SU-DHL-6 (cell line): Measurements from ENCODE around the gene KHK.

Experiments used
- H2AFZ ChIP-seq: fragments of 200-600 bp; sonication (generic); 2 replicates; pipeline ENCODE4 v1.6.1; 2014; ENCODE audit warnings: low read depth, mild to moderate bottlenecking, moderate library complexity, mixed read lengths, antibody characterized with exemption, low read length; ENCODE audit not compliant: severe bottlenecking
- H3F3A ChIP-seq: fragments of 200-600 bp; shearing (Covaris generic); 2 replicates; pipeline ENCODE4 v1.6.0; 2016; ENCODE audit warnings: antibody characterized with exemption, mild to moderate bottlenecking; ENCODE audit not compliant: insufficient read depth
- H3K27ac ChIP-seq: fragments of 200-600 bp; sonication (generic); 2 replicates; pipeline ENCODE4 v1.5.1; 2016; ENCODE audit warnings: low read depth, mild to moderate bottlenecking, low read length, moderate library complexity, mixed read lengths
- H3K27me3 ChIP-seq: fragments of 200-600 bp; sonication (generic), shearing (Covaris generic); 2 replicates; pipeline ENCODE4 v1.6.0; 2014; ENCODE audit warnings: mild to moderate bottlenecking, low read length
- H3K36me3 ChIP-seq: fragments of 200-600 bp; sonication (generic); 2 replicates; pipeline ENCODE4 v1.6.1; 2014; ENCODE audit warnings: mild to moderate bottlenecking, low read length, mixed read lengths
- H3K4me2 ChIP-seq: fragments of 300-600, 200-600 bp; shearing (Covaris generic), sonication (generic); 2 replicates; pipeline ENCODE4 v1.6.0; 2014; ENCODE audit warnings: low read length, low read depth, mild to moderate bottlenecking; ENCODE audit not compliant: poor library complexity, severe bottlenecking
- H3K4me3 ChIP-seq: fragments of 200-600 bp; sonication (generic); 2 replicates; pipeline ENCODE4 v1.5.1; 2014; ENCODE audit warnings: antibody characterized with exemption, low read length, mild to moderate bottlenecking, mixed read lengths; ENCODE audit not compliant: insufficient read depth, poor library complexity, severe bottlenecking
- H3K79me2 ChIP-seq: fragments of 200-600 bp; sonication (generic); 2 replicates; pipeline ENCODE4 v1.6.1; 2014; ENCODE audit warnings: mild to moderate bottlenecking, low read length, moderate library complexity; ENCODE audit not compliant: insufficient read depth
- H3K9ac ChIP-seq: fragments of 200-600 bp; sonication (generic); 2 replicates; pipeline ENCODE4 v1.7.0; 2014; ENCODE audit warnings: mild to moderate bottlenecking, low read length
- H3K9me2 ChIP-seq: fragments of 200-600 bp; sonication (generic); replicated peaks from 2 replicates; pipeline ENCODE4 v1.6.1; 2014; ENCODE audit warnings: low read length; ENCODE audit not compliant: insufficient read depth
- H3K9me3 ChIP-seq: fragments of 200-600 bp; sonication (generic); 2 replicates; pipeline ENCODE4 v1.6.1; 2014; ENCODE audit warnings: low read length, mixed read lengths; ENCODE audit not compliant: insufficient read depth
- H4K20me1 ChIP-seq: fragments of 200-600 bp; sonication (generic); 2 replicates; pipeline ENCODE4 v1.6.1; 2014; ENCODE audit warnings: low read depth, mild to moderate bottlenecking, antibody characterized with exemption, low read length, moderate library complexity, mixed read lengths
- EZH2phosphoT487 ChIP-seq: fragments of 200-600 bp; sonication (generic), shearing (Covaris generic); conservative IDR thresholded peaks from 2 replicates; pipeline ENCODE4 v1.6.1; 2018; ENCODE audit warnings: mild to moderate bottlenecking, antibody characterized with exemption, low read length, moderate library complexity, mixed read lengths
- TF ChIP-seq, protein P1 (sequence below): fragments of 200-600 bp; sonication (generic); IDR thresholded peaks from one replicate; pipeline ENCODE4 v1.5.1; 2017; ENCODE audit warnings: antibody characterized with exemption, mild to moderate bottlenecking, low read length, moderate library complexity; ENCODE audit not compliant: insufficient read depth, poor library complexity, severe bottlenecking

The KHK gene

DNA sequence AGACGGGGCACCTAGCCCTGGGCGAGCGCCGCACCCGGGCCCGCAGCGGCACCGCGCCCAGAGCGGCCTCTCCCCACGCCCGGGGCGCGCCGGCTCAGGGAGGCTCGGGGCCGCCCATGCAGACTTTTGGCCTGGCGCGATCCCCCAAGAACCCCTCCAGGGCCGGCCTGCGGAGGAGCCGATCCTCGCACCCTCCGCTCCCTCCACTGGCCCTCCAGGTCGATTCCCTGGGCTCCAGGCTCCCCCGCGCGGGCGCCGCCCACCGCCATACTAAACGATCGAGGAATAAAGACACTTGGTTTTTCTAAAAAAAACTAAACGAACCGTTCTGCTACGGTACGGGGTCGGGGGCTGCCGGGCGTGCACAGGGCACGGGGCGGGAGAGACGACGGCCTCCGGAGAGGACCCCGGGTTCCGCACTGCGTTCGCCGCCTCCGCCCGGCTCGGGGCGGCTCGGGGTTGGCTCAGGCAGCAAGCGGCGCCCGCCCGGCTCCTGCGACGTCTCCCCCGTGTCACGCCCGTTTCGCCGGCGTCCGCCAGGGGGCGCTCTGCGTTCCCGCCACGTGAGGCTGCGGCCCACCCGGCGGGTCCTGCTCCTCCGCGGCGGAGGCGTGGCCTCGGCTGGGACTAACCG lies 365 bp upstream of the KHK start:
- no peak for TF ChIP-seq EZH2phosphoT487
- TF ChIP-seq, protein P1, sequence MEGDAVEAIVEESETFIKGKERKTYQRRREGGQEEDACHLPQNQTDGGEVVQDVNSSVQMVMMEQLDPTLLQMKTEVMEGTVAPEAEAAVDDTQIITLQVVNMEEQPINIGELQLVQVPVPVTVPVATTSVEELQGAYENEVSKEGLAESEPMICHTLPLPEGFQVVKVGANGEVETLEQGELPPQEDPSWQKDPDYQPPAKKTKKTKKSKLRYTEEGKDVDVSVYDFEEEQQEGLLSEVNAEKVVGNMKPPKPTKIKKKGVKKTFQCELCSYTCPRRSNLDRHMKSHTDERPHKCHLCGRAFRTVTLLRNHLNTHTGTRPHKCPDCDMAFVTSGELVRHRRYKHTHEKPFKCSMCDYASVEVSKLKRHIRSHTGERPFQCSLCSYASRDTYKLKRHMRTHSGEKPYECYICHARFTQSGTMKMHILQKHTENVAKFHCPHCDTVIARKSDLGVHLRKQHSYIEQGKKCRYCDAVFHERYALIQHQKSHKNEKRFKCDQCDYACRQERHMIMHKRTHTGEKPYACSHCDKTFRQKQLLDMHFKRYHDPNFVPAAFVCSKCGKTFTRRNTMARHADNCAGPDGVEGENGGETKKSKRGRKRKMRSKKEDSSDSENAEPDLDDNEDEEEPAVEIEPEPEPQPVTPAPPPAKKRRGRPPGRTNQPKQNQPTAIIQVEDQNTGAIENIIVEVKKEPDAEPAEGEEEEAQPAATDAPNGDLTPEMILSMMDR = peak; percentile 64
- Histone ChIP-seq H3K36me3 (no peaks in the 10 kb centered on the region), H4K20me1 (no peaks in the 10 kb centered on the region), H3K9ac (peak overlapping the region; percentile 69), H3K4me2 (peak overlapping the region; percentile 75), H3K27me3 (no peaks in the 10 kb centered on the region), H2AFZ (peak overlapping the region; percentile 93), H3K27ac (no peak overlapping the region), H3K79me2 (no peaks in the 10 kb centered on the region), H3K9me2 (no peaks in the 10 kb centered on the region), H3K4me3 (peak overlapping the region; percentile 62), H3K9me3 (no peaks in the 10 kb centered on the region), H3F3A (0 out of 2 replicates have a peak, but pooled peaks cover 3% of the 10 kb centered on the region)

DNA sequence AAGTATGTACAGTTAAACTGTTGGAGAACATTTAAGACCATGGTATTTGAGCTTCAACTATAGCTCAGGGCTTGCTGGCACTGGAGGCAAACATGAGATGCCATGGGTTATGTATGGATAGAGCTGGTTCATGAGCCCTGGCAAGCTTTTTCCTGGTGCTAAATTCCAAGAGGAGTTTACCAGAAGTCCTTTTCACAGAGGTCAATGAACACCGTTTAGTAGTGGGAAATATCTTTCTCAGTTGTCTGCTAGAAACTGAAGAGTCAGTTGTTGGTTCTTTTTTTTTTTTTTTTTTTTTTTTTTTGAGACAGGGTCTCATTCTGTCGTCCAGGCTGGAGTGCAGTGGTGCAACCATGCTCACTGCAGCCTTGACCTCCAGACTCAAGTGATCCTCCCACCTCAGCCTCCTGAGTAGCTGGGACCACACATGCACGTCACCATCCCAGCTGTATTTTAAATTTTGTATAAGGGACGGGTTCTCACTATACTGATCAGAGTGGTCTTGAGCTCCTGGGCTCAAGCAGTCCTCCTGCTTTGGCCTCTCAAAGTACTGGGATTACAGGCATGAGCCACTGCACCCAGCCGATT lies 1.3 kb downstream of the KHK start:
- Histone ChIP-seq H4K20me1 (no peaks in the 10 kb centered on the region), H3K4me2 (no peak overlapping the region), H3K36me3 (no peaks in the 10 kb centered on the region), H3K27me3 (no peaks in the 10 kb centered on the region), H3F3A (0 out of 2 replicates have a peak, but pooled peaks cover 3% of the 10 kb centered on the region), H3K9me3 (no peaks in the 10 kb centered on the region), H3K9ac (no peak overlapping the region), H3K79me2 (no peaks in the 10 kb centered on the region), H3K9me2 (no peaks in the 10 kb centered on the region), H3K27ac (no peak overlapping the region), H2AFZ (no peak overlapping the region), H3K4me3 (no peak overlapping the region)
- TF ChIP-seq, protein P1 = no peak

DNA sequence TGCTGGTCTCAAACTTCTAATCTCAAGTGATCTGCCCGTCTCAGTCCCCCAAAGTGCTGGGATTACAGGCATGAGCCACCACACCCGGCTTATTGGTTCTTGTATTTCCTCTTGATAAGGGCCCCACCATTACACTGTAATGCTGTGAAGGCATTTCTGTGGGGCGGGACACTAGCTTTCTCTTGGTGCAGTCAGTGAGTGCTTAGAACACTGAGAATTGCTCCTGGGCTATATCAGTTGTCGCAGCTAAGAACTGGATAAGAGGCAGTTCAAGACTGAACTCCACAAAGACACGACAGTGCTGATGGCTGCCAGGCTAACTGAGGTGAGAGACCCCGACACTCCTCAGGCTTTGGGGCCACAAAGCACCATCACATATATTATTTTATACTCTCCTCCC lies 2.1 kb downstream of the KHK start:
- TF ChIP-seq EZH2phosphoT487 = no peak
- TF ChIP-seq, protein P1 = no peak
- Histone ChIP-seq H3K9me3 (no peaks in the 10 kb centered on the region), H3K4me3 (no peak overlapping the region), H3K4me2 (no peak overlapping the region), H3F3A (0 out of 2 replicates have a peak, but pooled peaks cover 3% of the 10 kb centered on the region), H3K9me2 (no peaks in the 10 kb centered on the region), H2AFZ (no peak overlapping the region), H3K36me3 (no peaks in the 10 kb centered on the region), H3K9ac (no peak overlapping the region), H3K27me3 (no peaks in the 10 kb centered on the region), H4K20me1 (no peaks in the 10 kb centered on the region), H3K27ac (no peak overlapping the region), H3K79me2 (no peaks in the 10 kb centered on the region)
